LHCN-M2 (cell line): ENCODE results near the gene TPCN1. TPM values are rescaled to one million over a fixed set of nuclear protein-coding genes. Genes with fewer than 3 reads are reported as not detected.

Experiments used
- DNase-seq: peaks from one replicate; pipeline ENCODE4 v3.0.0-alpha.2; 2012; ENCODE audit warnings: low read depth
- total RNA-seq: library from RNA; depleted of rRNA; stranded (reverse); fragments of >200 nt; gene quantifications from 2 replicates; pipeline ENCODE4 v1.2.3, GENCODE V29; 2014

TPCN1 gene
- total RNA-seq, 1 experiment from 2014 or later, result 21.4 TPM

- peak; percentile 94 for DNase-seq
Observed at GRCh38 chr12:113222730-113223531, 1.7 kb downstream of the TPCN1 start.

GRCh38 chr12:113224955-113225354 is 3.7 kb downstream of the TPCN1 start:
- DNase-seq, result no peak

DNA sequence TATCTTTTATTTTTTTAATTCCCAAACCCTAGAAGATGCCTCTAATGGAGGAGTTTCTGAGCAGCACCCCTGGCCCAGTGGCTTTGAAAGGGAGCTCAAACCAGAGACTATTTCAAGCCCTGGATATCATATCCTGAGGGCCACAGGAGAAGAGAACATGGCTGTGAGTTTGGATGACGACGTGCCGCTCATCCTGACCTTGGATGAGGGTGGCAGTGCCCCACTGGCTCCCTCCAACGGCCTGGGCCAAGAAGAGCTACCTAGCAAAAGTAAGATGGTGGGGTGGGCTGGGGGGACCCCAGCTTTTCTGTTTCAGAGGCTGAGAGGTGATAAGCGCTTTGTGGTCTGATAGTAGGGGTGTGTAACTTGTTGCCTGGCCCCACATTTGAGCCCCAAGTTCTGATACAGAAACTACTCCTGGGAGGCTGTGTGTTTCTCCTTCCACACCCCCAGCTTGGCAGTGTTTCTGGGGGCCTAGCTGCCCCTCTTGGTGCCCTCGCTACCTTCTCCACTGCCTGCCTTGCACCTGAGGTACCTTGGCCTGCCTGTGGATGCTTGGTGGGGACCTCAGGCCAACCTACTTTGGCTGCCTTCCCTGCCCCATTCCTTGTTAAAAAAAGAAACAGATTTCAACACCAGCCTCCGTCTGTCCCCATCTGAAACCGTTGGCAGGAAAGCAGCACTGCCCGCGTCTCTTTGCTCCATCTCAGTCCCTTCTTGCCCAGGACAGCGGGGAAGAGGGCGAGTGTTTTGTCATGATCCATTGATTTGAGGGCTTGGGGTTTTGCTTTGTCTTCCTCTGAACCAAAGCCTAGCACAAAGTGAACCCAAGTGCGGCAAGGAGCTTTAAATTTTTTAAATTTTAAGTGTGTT is 5.7 kb downstream of the TPCN1 start:
- DNase-seq, result no peak

- DNase-seq, result no peak
Observed at GRCh38 chr12:113227686-113228391, 6.6 kb downstream of the TPCN1 start.

DNA sequence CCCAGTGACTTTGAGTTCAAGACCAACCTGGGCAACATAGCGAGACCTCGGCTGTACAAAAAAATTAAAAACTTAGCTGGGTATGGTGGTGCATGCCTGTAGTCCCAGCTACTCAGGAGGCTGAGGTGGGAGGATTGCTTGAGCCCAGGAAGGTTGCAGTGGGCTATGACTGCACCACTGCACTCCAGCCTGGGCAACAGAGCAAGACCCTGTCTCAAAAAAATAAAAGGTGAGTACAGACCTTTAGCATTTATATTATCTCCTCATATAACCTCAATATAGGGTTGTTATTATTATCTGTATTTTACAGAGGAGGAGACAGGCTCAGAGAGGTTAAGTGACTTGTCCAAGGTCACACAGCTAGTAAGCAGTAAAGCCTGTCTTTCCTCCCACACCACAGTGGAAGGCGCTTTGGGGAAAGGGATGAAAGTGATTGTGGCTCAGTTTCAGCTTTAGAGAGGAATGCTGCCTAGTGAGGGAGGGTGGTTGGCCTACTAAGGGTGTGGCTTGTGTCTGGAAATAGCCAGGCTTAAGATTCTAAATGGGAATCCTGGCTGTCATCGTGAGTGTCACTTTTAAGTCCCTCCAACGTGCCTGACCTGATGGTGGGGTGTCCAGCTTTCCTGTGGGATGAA is 7.2 kb downstream of the TPCN1 start:
- DNase-seq, result no peak

DNA sequence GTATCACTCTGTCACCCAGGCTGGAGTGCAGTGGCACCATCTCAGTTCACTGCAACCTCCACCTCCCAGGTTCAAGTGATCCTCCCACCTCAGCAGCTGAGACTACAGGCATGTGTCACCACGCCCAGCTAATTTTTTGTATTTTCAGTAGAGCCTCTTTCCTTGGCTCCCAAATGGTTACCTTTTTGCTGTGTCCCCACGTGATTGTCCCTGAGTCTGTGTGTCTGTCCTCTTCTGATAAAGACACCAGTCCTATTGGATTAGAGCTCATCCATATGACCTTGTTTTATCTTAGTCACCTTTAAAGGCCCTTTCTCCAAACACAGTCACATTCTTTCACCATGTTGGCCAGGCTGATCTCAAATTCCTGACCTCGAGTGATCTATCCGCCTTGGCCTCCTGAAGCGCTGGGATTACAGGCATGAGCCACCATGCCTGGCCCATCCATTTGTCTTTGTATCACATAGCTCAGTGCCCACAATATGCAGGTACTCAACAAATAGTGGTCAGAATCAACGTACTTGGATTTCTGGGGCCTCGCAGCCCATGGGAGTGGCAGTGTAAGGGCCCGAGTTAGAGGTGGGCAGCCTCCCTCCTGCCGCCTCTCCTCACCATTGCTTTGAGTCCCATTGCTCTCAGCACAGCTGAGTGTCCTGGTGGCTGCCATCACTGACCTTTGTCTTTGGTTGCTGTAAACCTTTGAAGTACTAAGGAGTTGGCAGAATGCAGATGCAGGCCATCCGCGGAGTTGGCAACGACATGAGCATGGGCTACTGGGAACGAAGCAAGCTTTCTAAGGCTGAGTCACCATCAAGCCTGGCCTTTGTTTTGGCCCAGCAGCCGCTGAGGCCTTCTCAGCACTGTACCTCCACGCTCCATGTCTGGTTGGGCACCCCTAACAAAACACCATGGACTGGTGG is 9.3 kb downstream of the TPCN1 start:
- DNase-seq, result no peak

DNA sequence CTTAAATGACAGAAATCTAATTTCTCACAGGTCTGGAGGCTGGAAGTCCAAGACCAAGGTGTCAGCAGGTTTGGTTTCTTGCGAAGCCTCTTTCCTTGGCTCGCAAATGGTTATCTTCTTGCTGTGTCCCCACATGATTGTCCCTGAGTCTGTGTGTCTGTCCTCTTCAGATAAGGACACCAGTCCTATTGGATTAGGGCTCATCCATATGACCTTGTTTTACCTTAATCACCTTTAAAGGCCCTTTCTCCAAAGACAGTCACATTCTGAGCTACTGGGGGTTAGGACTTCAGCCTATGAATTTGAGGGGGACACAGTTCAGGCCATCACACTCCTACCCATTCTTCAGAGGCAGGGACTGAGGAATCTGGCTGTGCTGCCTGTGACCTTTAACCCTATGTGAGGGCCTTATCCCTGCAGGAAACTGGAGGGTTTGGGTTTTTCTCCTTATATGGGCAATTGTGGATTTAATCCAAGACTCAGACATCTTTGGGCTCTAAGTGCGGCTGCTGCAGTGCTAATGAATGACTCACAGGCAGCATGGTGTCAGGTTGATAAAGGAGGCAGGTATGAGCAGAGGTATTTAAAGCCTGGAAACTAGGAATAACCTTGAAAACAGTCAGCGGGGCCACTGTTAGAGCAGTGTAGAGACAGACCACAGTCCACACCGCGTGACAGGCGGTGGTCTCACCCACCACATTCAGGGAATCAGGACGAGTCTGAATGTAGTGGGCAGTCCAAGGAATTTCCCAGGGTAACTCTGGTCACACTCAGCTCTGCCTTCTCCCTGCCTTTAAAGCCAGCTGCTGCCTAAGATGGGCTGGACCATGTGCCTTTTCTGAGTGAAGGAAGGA is 10.2 kb downstream of the TPCN1 start:
- DNase-seq, result peak; percentile 56

- DNase-seq, result no peak
Observed at GRCh38 chr12:113232089-113232839, 11.0 kb downstream of the TPCN1 start.

DNA sequence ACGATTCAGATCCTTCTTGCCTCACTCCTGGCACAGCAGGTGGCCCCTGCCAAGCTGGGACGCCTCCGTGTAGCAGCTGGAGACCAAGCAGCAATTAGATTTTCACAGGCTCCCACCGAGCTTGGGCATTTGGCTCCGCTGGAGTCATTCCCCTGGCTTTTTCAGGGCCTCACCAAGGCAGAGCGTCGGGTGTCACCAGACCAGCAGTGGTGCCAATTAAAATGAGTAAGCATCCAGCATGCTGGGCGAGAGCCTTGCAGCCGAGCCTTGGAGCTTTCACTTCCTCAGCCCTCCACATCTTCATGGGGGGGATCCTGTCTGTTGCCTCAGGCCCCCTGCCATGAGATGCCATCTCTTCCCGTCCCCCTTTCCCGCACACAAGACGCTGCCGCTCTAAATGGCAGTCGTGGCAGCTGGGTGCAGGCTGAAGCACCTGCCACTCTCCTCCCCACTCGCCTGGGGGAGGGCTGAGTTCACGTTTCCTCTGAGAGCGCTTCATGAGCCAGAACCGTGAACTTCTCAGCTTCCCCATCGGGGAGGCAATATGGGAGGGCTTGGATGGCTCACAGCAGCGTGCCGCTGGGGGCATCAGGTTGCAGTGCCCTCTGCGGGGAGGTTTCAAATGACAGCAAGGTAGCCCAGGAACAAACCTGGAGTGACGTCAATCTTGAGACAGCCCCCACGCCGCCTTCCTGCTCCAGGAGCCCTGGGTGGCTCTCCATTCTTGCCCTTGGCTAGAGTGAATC is 11.7 kb downstream of the TPCN1 start:
- DNase-seq, result peak; percentile 56

GRCh38 chr12:113233967-113234366 is 12.7 kb downstream of the TPCN1 start:
- no peak for DNase-seq

- DNase-seq, result no peak
Observed at GRCh38 chr12:113234483-113234882, 13.2 kb downstream of the TPCN1 start.

GRCh38 chr12:113235976-113236375 is 14.7 kb downstream of the TPCN1 start:
- no peak for DNase-seq

DNA sequence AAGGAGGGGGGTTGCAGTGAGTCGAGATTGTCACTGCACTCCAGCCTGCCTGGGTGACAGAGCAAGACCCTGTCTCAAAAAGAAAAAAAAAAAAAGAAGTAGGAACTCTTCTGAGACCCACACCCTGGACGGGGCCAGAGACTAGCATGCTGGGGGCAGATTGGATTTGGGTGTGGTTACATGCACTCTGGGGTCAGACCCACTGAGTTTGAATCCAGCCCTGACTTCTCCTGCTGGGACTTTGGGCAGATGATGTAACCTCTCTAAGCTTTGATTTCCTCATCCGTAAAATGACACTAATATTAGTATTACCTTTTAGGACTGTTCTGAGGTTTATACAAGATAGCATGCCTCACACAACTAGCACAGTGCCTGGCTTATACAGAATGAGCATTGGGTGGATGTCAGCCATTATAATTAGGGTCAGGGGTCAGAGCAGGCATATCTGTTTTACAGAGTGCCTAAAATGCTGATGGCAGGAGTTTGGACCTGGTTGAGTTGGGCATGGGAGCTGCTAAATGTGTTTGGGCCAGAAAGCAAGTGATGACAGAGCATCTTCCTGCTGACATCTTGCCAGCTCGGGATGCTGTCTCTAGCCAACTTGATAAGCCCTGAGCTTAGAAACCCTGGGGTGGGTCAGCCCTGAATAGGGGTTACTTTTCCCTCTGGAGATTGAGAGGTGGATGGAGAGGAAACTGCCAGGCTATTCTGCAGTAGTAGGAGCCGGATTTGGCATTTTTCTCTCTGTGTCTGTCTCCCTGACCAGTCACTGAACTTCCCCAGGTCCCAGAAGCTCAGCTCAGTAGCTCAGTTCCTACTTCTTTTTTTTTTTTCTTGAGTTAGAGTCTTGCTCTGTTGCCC is 15.5 kb downstream of the TPCN1 start:
- no peak for DNase-seq

DNA sequence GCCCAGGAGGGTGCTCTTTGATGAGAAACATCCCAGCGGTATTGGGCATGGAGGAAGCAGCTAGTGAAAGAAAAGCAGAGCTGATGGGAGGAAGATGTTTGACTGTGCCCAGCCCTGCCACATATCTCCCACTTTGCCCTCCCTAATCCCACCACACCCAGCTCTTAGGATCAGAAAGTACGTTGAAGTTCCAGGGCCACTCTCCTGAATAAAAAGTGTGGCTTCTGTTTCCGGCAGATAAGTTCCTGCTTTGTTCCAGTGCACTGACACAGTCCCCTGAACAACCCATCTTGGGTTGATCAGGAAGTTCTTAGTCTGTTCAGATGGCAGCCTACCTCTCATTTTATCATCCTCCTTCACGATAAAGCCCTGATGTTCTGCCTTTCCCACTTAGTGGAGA is 16.5 kb downstream of the TPCN1 start:
- DNase-seq, result no peak

DNA sequence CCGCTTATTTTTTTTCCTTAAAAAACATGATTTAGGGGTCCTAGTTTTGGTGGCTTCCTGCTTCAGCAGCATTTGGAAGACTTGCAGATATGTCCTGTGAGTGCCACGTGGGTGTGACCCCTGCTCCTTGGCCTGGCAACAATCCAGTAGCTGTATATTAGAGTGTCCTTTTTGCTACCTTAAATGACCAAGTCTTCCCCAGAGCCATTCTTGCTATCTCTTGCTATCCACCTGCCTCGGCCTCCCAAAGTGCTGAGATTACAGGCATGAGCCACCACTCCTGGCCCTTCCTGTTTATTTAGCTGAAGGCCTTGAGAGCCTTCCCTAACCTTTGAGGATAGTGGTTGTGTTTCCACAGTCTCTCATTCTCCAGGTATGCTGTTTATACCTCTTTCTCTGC is 17.0 kb downstream of the TPCN1 start:
- DNase-seq, result no peak

DNA sequence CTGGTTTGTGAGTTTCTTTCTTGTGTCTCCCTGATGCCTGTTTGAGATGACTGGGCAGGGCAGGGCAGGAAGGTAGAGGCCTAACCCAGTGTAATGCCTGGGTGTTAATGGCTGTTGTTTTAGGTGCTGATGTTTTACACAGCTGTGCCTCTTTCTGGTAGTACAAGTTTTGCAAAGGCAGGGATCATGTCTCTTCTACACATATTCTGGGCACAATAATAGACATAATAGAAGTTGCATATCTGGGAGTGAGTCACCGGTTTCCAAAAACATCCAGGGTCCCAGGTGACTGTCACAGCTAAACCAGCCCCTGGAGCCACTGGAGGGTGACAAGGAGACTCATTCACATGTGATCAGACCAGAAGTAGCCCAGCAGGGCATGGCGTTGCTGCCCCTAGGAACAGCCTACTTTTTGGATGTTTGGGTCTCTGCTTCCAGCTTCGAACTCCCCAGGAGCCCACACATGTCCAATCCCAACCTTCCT is 18.1 kb downstream of the TPCN1 start:
- no peak for DNase-seq

DNA sequence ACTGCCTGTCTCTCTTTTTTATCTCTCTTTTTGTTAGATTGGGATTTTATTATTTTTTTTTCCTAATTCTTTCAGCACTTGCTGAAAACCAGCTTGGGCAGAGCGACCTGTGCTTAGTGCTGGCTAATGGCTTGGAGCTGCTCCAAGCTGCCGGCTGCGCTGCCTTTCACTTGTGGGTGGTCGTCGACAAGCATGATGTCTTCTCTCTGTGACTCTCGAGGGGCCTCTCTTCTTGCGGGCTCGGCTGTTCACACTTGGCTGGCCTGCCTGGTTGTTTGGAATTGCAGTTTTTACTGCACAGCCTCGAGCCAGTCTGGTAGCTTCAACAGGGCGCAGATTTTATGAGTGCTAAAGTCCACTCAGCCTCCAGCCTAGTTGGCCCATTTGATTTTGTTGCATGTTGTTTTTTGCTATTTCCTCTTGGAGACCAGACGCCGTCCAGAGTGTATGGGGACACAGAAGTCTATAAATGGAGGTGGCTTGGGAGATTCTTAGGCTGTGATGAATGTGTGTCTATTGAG is 18.6 kb downstream of the TPCN1 start:
- DNase-seq, result no peak
